ENCODE measurements around the gene QRFP. TPM values are rescaled to one million over a fixed set of nuclear protein-coding genes. Genes with fewer than 3 reads are reported as not detected.

QRFP gene
- total RNA-seq, 1 donor from 2014 or later = not detected

DNA sequence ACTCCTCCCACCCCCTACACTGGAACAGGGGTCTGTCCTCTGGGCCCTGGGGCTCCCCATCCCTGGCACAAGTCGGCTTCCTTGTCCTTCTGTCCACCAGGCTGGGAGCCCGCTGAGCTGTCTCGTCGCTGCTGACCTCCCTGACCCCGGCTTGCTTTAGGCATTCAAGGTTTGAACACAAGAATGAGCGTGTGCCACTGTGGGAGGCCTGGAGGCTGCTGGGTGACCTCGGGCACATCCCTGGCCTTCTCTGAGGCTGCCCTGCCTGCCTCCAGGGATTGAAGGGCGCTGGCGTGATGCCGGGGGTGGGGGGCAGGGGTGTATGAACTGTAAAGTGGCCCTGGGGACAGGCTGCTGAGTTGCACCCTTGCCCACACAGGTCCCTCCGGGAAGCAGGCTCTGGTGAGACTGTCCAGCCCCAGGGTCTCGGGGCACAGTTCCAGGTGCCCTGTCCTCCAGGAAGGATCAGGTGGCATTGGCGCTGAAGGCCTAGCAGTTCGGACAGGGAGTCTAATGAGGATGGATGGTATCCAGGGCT, 24.2 kb upstream of the QRFP start:
- Mint-ChIP-seq H3K27ac (ENCODE audit: unreplicated experiment) (no peak overlapping the region), H3K36me3 (ENCODE audit: low read depth, unreplicated experiment) (no peaks in the 10 kb centered on the region), H3K4me1 (ENCODE audit: unreplicated experiment) (peaks cover 4% of the 10 kb centered on the region), H3K9me3 (ENCODE audit: unreplicated experiment) (no peaks in the 10 kb centered on the region), H3K4me3 (ENCODE audit: unreplicated experiment) (no peak overlapping the region), H3K27me3 (ENCODE audit: unreplicated experiment) (peaks cover 7% of the 10 kb centered on the region)
- TF ChIP-seq, protein P1, sequence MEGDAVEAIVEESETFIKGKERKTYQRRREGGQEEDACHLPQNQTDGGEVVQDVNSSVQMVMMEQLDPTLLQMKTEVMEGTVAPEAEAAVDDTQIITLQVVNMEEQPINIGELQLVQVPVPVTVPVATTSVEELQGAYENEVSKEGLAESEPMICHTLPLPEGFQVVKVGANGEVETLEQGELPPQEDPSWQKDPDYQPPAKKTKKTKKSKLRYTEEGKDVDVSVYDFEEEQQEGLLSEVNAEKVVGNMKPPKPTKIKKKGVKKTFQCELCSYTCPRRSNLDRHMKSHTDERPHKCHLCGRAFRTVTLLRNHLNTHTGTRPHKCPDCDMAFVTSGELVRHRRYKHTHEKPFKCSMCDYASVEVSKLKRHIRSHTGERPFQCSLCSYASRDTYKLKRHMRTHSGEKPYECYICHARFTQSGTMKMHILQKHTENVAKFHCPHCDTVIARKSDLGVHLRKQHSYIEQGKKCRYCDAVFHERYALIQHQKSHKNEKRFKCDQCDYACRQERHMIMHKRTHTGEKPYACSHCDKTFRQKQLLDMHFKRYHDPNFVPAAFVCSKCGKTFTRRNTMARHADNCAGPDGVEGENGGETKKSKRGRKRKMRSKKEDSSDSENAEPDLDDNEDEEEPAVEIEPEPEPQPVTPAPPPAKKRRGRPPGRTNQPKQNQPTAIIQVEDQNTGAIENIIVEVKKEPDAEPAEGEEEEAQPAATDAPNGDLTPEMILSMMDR (IDR thresholded peaks at IDR 0.05; ENCODE audit: unreplicated experiment) = no peak
- DNase-seq (ENCODE audit: low spot score) = no peak

DNA sequence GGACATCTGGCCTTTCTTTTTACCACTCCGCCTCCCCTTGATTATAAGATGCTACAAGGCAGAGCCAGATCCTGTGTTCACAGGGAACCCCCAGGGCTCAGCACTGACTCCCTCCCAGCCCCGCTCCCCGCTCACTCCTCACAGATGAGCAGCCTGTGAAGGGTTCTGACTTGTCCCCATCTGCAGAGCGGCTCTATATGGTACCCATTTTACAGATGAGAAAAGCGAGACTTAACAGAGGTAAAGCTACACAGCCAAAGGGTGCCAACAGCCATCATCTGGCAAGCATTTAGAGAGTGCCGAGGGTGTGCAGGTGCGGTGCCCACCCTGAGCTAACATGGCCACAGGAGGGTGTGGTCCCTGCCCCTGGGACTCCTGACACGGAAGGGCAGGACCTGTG, 23.6 kb upstream of the QRFP start:
- Mint-ChIP-seq H3K27me3 (ENCODE audit: unreplicated experiment) (peaks cover 8% of the 10 kb centered on the region), H3K9me3 (ENCODE audit: unreplicated experiment) (no peaks in the 10 kb centered on the region), H3K27ac (ENCODE audit: unreplicated experiment) (no peak overlapping the region), H3K4me1 (ENCODE audit: unreplicated experiment) (peaks cover 4% of the 10 kb centered on the region), H3K36me3 (ENCODE audit: low read depth, unreplicated experiment) (no peaks in the 10 kb centered on the region), H3K4me3 (ENCODE audit: unreplicated experiment) (no peak overlapping the region)
- DNase-seq (ENCODE audit: low spot score) = no peak
- TF ChIP-seq, protein P1 (IDR thresholded peaks at IDR 0.05; ENCODE audit: unreplicated experiment) = no peak

DNA sequence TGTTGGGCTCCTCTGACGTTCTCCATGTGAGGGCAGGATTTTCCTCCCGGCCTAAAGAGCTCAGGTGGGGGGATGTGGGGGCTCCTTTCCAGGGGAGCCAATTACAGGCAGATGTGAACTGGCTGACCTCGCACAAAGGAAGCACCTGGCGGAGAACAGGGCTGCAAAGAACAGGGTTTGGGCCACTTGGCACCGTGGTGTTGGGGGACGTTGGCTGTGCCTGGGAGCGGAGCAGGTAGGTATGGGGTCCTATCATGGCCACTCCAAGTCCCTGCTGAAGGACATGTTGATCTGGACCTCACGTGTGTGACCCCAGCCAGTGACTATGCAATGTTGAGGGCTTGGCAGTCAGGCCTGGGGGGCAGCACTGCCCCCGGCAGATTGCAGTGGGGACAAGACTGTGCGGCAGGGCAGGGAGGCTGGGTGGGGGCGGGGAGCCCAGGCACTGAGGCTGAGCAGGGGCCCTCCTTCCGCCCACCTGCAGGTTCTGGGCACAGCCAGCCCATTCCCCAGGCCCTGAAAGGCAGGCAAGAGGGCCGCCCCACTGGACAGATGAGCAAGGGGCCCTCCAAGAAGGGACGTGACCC, 23.0 kb upstream of the QRFP start:
- Mint-ChIP-seq H3K4me3 (ENCODE audit: unreplicated experiment) (no peak overlapping the region), H3K4me1 (ENCODE audit: unreplicated experiment) (peaks cover 4% of the 10 kb centered on the region), H3K36me3 (ENCODE audit: low read depth, unreplicated experiment) (no peaks in the 10 kb centered on the region), H3K9me3 (ENCODE audit: unreplicated experiment) (no peaks in the 10 kb centered on the region), H3K27me3 (ENCODE audit: unreplicated experiment) (peaks cover 8% of the 10 kb centered on the region), H3K27ac (ENCODE audit: unreplicated experiment) (no peak overlapping the region)
- DNase-seq (ENCODE audit: low spot score) = no peak
- TF ChIP-seq, protein P1 (IDR thresholded peaks at IDR 0.05; ENCODE audit: unreplicated experiment) = no peak

DNA sequence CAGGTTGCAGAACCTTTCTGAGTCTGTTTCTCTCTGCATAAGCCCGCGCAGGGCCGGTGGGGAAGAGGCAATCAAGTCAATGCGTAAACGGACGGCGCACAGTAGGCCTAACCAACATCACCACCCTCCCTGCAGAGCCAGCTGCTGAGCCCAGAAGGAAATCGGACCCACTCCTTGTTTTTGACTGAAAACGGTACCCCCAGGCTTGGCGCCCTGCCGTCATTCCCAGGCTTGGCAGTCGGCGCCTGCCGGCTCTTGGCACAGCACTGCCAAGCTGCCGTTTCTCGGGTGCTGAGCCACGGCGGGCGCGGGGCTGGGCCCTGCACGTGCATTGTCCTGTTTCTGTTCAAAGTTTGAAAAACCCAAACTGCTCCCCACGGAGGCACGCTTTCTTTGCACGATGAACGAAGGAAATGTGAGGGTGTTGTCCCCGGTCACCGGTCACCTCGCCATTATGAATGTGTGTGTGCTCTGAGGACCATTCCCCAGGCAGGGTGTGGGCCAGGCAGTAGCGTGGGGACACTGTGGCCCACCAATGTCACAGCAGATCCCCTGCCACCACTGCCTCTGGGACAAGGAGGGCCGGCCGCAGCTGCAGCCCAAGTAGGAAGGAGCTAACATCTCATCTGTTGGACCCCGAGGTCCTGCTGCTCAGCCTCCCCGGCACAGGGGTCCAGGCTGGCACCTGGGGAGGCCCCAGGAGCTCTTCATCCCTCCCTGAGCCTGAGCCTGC, 22.4 kb upstream of the QRFP start:
- no peak for DNase-seq (ENCODE audit: low spot score)
- Mint-ChIP-seq H3K4me1 (ENCODE audit: unreplicated experiment) (peaks cover 4% of the 10 kb centered on the region), H3K27ac (ENCODE audit: unreplicated experiment) (no peak overlapping the region), H3K27me3 (ENCODE audit: unreplicated experiment) (peaks cover 8% of the 10 kb centered on the region), H3K4me3 (ENCODE audit: unreplicated experiment) (no peak overlapping the region), H3K36me3 (ENCODE audit: low read depth, unreplicated experiment) (no peaks in the 10 kb centered on the region), H3K9me3 (ENCODE audit: unreplicated experiment) (no peaks in the 10 kb centered on the region)
- TF ChIP-seq, protein P1 (IDR thresholded peaks at IDR 0.05; ENCODE audit: unreplicated experiment) = no peak

Data from endothelial cell (in vitro differentiated cells).